HL-60/S4 (cell line): ENCODE measurements around the gene MRI1.
"Not testable (repeated sequence)": the region's sequence is repeated elsewhere in the genome, so short reads cannot be mapped to it uniquely, and the experiment has no call there.

Experiments
- in situ Hi-C: fragments of 300-500 bp; cut with MboI; formaldehyde crosslinking; loops from 2 replicates; pipeline ENCODE4 v1.14.3; 2022; ENCODE audit warnings: low sequenced_read_pairs

The MRI1 gene

GRCh38 chr19:13764101-13764807 lies at the start of gene MRI1:
MRI1 (plus strand) TSS chr19:13764522; CDS start chr19:13764589, 67 bp downstream.
- in situ Hi-C loops: no loop called here

DNA sequence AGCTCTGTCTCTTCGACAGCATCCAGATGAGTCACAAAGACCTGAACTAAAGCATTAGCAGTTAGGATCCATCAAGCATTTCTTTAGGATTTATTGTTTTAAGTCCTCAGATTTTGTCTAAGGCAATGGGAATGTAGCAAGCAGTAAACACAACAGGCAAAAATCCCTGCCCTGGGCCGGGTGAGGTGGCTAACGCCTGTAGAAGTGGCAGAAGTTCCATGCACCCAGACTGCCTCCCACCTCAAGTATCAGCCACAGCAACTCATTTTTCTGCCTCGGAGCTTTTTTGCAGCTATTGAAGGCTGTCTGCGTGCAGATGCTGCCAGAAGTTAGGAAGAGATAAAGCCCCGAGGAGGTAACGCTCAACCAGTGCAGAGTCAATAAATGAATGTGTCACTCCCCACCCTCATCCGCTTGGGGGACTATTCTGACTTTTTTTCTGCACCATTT lies 47.1 kb upstream of the MRI1 start:
- in situ Hi-C loops: no loop called here

GRCh38 chr19:13718733-13719132 lies 45.6 kb upstream of the MRI1 start:
- in situ Hi-C loops: no loop called here

DNA sequence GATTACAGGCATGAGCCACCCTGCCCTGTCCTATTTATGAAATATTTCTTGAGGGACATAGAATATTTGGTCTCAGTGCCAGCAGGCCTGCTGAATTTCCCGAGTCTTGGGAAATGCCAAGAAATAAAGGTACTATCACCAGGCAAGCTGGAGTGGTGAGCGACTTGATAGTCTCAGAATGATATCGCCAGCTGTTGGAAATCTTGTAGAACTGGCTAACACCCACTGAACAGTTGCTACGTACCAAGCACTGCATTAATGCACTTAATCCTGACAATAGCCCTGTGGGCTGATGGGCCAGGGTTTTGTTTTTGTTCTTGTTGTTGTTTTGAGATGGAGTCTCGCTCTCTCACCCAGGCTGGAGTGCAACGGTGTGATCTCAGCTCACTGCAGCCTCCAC lies 42.2 kb upstream of the MRI1 start:
- in situ Hi-C loops: loop anchor here (5.0 kb wide), 1 partner anchor 115 kb away; no protein-coding TSS in a partner anchor

GRCh38 chr19:13723206-13723605 lies 41.1 kb upstream of the MRI1 start:
- in situ Hi-C loops: loop anchor here (5.0 kb wide), 1 partner anchor 116 kb away; no protein-coding TSS in a partner anchor

GRCh38 chr19:13726323-13726722 lies 38.0 kb upstream of the MRI1 start:
- in situ Hi-C loops: no loop called here

DNA sequence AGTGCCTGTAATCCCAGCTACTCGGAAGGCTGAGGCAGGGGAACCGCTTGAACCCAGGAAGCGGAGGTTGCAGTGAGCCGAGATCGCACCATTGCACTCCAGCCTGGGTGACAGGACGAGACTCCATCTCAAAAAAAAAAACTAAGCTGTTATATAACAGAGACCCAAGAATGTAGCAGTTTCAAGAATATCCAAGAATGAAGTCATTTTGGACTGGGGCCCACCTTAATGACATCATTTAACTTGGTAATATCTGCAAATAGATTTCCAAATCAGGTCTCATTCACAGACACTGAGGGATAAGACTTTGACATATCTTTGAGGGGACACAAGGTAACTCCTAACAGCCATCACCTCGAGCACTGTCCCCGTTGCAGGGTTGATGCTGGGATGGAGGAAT lies 36.5 kb upstream of the MRI1 start:
- in situ Hi-C loops: no loop called here

DNA sequence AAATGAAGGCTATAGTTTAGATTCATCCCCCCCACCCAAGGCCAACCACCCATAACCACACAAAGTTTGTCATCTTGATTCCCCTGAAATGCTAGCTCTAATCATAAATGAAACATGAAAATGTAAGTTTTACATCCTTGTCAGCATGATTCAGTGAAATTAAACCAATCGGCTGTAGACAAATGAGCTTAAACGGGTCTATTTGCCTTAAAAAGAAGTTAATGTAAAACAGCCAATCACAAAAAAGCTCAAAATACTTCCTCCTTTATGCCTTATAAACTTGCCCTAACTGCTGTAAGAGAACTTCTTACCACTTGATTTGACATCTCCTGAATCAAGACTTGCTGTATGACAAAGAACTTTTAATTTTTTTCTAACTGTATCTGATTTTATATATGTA lies 34.5 kb upstream of the MRI1 start:
- in situ Hi-C loops: no loop called here

DNA sequence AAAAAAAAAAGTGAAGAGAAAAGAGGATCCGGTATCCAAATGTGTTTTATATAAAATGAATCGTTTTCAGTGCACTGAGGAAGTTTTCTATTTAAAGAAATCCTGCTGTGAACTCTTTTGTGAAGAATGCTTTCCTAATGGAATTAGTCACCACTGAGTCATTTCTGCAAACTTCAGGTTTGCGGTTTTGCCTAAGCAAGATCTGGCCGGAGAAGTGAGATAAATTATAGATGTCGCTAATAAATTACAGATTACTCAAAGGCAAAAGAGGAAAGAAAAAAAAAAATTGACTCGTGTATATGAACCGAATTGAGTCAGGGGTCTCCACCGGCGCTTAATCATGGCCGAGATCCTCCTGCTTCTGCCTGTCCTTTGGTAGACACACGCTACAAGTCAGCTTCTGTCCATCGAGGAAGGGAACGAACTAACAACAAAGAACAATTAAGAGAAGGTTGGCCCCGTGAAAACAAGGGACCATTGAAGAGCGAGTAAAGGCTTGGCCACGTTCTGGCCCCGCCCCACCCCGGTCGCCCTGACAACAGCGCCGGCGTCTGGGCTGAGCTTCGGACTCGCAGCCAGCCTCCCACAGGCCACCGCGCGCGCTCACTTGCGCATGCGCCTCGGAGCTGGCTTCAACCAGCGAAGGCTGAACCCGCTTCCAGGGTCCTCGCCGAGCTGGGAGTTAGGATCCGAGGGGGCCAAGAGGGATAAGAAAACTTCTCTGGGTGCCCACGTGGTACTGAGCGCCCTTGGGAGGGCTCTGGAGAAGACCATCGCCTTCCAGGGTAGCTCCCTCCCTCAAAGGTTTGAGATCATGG lies 33.0 kb upstream of the MRI1 start:
- in situ Hi-C loops: no loop called here

DNA sequence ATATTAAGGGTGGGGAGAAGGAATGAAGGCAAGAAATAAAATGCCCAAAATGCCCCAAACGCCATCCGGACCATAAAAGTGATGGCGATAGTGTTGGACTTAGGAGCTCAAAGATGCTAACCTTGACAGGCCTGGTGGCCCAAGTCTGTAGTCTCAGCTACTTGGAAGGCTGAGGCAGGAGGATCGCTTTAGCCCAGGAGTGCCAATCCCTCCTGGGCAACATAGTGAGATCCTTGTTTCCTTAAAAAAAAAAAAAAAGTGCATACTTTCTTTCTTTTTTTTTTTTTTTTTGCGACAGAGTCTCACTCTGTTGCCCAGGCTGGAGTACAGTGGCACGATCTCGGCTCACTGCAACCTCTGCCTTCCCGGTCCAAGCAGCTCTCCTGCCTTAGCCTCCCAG lies 32.0 kb upstream of the MRI1 start:
- in situ Hi-C loops: no loop called here

DNA sequence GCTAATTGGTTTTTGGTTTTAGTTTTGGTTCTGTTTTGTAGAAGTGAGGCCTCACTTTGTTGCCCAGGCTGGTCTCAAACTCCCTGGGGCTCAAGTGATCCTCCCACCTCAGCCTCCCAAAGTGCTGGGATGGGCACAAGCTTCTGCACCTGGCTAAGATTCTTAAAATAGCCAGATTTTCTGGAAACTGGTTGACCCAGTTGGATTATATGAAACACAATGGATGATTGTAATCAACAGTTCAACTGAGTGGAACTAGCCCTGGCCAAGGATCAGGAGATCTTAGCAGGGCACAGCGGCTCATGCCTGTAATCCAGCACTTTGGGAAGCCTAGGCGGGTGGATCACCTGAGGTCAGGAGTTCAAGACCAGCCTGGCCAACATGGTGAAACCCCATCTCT lies 29.6 kb upstream of the MRI1 start:
- in situ Hi-C loops: no loop called here

- in situ Hi-C loops: no loop called here
These were observed 26.2 kb upstream of the MRI1 start for GRCh38 chr19:13738073-13738472.

- in situ Hi-C loops: no loop called here
These were observed 22.4 kb upstream of the MRI1 start for GRCh38 chr19:13741893-13742292.

DNA sequence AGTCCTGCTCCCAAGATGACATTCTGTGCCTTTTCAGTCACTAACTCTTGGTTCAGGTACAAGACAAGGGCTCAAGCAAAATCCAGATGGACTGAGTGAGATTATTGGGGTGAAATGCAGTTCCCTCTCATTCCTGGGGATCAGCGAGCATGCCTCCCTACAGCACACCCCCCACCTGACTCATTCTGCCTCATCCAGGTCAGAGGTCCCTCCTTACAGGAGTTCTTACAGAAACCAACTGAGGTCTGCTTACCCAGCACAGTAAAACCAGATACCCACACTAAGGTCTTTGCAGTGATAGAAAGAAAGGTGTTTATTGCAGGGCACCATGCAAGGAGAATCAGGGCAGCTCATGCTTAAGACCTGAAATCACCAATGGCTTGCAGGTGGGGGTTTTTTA lies 21.6 kb upstream of the MRI1 start:
- in situ Hi-C loops: no loop called here

- in situ Hi-C loops: no loop called here
These were observed 20.1 kb upstream of the MRI1 start for GRCh38 chr19:13744174-13744573.

GRCh38 chr19:13747098-13747453 lies 17.2 kb upstream of the MRI1 start:
- in situ Hi-C loops: no loop called here

DNA sequence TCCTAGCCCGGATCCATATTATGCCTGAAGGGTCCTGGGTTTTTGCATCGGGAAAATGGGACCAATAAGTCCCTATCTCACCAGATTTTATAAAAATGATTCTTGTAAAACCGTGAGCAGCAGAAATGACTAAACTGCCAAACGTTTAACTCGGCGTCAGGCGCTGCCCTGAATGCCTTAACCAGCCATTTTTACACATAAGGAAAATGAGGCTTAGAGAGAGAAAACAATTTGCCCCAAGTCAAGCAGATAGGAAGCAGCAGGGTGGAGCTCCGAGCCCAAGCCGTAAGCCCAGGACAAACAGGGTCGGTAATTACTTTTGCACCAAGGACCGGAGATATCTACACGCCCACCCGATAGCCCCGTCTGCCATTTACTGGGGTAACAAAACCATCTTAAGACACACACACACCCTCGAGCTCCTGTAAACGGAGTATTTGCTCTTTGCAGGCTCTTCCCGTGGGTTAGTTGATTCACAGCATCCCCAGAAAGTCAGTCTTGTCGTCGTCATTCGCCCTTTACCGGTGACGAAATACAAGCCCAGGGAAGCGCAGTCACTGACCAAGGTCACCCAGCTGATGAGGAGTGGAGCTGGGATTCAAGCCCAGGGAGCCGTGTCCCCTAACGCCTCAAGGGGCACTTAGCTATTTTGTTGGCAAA lies 16.0 kb upstream of the MRI1 start:
- in situ Hi-C loops: no loop called here

DNA sequence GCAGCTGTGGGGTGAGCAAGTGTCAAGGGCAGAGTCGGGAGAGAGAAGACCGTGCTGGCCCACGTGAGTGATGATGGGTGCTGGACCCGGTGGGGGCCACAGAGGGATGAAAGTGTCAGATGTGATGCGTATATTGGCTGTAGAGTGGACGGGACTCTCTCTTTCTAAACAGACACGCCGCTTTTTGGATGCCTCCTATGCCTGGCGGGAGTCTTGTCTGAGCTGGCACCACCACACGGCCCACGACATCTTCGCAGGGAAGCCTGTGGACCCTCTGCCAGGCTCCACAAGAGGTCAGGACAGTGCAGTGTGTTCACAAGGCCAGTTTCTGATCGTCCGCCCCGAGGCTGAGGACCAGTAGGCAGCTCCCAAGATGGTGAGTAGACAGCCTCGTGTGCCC lies 12.9 kb upstream of the MRI1 start:
- in situ Hi-C loops: no loop called here

GRCh38 chr19:13753622-13754021 lies 10.7 kb upstream of the MRI1 start:
- in situ Hi-C loops: not testable (repeated sequence)

GRCh38 chr19:13756210-13756609 lies 8.1 kb upstream of the MRI1 start:
- in situ Hi-C loops: no loop called here
